Mucosa of rectum (tissue), 2 donors: ENCODE data around the gene RAP1A.

ENCODE experiments used
- H3K27ac ChIP-seq, 2 donors: one replicate each; pipeline ENCODE4 v1.7.0; 2013; ENCODE audit warnings: inconsistent platforms in 2 of 2, low read depth in 2 of 2, low read length in 2 of 2
- H3K27me3 ChIP-seq, 2 donors: one replicate each; pipeline ENCODE4 v1.7.0; 2013; ENCODE audit warnings: low read length in 2 of 2; ENCODE audit not compliant: control insufficient read depth in 2 of 2, insufficient read depth in 2 of 2
- H3K36me3 ChIP-seq, 2 donors: one replicate each; pipeline ENCODE4 v1.7.0; 2013; ENCODE audit warnings: low read length in 2 of 2; ENCODE audit not compliant: control insufficient read depth in 2 of 2, insufficient read depth in 2 of 2
- H3K4me1 ChIP-seq, 2 donors: one replicate each; pipeline ENCODE4 v1.7.0; 2013; ENCODE audit warnings: low read length in 2 of 2, mild to moderate bottlenecking in 1 of 2; ENCODE audit not compliant: control insufficient read depth in 2 of 2, insufficient read depth in 2 of 2
- H3K4me3 ChIP-seq, 2 donors: one replicate each; pipeline ENCODE4 v1.7.0; 2013; ENCODE audit warnings: low read length in 2 of 2
- H3K9ac ChIP-seq, 2 donors: one replicate each; pipeline ENCODE4 v1.7.0; 2013; ENCODE audit warnings: low read length in 2 of 2, low read depth in 1 of 2, mild to moderate bottlenecking in 1 of 2
- H3K9me3 ChIP-seq, 2 donors: one replicate each; pipeline ENCODE4 v1.7.0; 2013; ENCODE audit warnings: low read length in 2 of 2; ENCODE audit not compliant: control insufficient read depth in 2 of 2
- donor health status: healthy.
- donor health status: Normal muscosa, but diverticular disease.

The RAP1A gene

DNA sequence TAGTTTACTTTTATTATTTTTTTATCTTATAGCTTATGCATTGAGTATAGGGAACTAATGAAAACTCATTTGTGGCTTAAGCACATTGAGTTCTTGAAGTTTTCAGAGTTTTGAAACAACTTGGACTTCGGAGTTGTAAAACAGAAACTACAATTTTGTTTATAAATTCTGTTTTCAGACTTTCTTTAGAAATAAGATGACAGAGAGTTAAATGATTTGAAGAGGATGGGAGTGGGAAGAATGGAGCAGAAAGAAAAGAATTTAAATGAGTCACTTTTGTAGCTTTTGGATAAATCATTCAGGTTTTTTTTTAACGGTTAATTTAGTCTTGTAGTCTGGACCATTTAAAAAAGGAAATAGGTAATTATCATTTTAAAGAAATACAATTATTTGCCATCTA, 87.3 kb downstream of the RAP1A start:
- H3K27ac ChIP-seq = no peak overlapping the region

DNA sequence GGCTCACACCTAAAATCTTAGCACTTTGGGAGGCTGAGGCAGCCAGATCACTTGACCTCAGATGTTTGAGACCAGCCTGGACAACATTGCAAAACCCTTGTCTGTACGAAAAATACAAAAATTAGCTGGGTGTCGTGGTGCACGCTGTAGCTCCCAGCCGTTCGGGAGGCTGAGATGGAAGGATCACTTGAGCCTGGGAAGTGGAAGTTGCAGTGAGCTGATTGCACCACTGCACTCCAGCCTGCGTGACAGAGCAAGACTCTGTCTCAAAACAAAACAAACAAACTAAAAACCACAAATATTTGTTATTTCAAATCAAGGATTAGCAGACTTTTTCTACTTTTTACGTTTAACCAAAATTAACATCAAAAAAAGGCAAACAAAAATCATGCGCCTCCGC, 88.3 kb downstream of the RAP1A start:
- Histone ChIP-seq H3K9ac (no peak overlapping the region), H3K36me3 (peaks cover 22 to 33% of the 10 kb centered on the region in 2 donors), H3K27ac (no peak overlapping the region)

More for the DNA sequence above, 87.3 kb downstream of the RAP1A start:
- Histone ChIP-seq H3K9me3 (no peaks in the 10 kb centered on the region), H3K4me3 (no peak overlapping the region), H3K9ac (no peak overlapping the region), H3K4me1 (no peaks in the 10 kb centered on the region), H3K27me3 (no peaks in the 10 kb centered on the region), H3K36me3 (peaks cover 23 to 34% of the 10 kb centered on the region in 2 donors)

DNA sequence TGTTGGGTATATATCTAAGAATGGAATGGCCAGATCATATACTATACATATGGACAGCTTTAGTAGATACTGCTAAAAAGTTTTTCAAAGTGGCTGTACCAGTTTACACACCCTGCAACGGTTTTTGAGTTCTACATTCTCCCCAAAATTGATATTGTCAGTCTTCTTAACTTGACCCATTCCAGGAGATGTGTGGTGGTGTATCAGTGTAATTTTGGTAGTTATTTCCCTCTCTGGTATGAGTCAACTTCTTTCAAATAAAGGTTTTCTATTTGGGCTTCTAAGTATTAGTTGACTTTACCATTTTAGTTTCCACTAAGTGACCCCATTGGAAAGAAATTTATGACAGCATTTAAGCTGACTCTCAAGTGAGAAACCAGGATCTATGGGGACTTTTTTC, 90.4 kb downstream of the RAP1A start:
- H3K9me3 ChIP-seq = no peaks in the 10 kb centered on the region
- H3K9ac ChIP-seq = no peak overlapping the region
- no peaks in the 10 kb centered on the region for H3K4me1 ChIP-seq
- peaks cover 17 to 23% of the 10 kb centered on the region in 2 donors for H3K36me3 ChIP-seq
- H3K27ac ChIP-seq = no peak overlapping the region
- no peak overlapping the region for H3K4me3 ChIP-seq
- no peaks in the 10 kb centered on the region for H3K27me3 ChIP-seq

More for the DNA sequence above, 88.3 kb downstream of the RAP1A start:
- H3K4me3 ChIP-seq = no peak overlapping the region
- H3K27me3 ChIP-seq = no peaks in the 10 kb centered on the region
- H3K9me3 ChIP-seq = no peaks in the 10 kb centered on the region
- no peaks in the 10 kb centered on the region for H3K4me1 ChIP-seq

DNA sequence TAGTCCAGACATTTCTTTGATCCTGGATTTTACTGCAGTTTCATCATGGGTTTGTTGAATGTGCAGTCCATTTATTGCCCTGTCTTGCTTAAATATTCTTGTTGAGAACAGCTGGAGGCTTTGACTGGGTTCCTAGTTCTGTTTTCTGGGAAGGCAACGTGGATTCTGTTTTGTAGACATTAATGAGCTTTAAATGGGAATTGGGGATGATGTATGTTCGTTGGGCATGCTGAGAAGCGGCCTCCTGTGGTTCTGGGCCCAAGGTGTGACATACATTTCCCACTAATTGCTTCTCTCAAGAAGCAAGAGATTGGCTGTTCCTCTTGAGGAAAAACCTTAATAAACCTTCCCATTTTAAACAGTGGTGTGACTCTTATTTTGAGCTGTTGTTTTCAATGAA, 96.7 kb downstream of the RAP1A start:
- H3K4me3 ChIP-seq = no peak overlapping the region
- H3K36me3 ChIP-seq = peaks cover 2 to 9% of the 10 kb centered on the region in 2 donors
- H3K4me1 ChIP-seq = peaks cover 0 to 3% of the 10 kb centered on the region in 2 donors
- H3K9me3 ChIP-seq = no peaks in the 10 kb centered on the region
- no peaks in the 10 kb centered on the region for H3K27me3 ChIP-seq
- H3K9ac ChIP-seq = no peak overlapping the region
- H3K27ac ChIP-seq = no peak overlapping the region

DNA sequence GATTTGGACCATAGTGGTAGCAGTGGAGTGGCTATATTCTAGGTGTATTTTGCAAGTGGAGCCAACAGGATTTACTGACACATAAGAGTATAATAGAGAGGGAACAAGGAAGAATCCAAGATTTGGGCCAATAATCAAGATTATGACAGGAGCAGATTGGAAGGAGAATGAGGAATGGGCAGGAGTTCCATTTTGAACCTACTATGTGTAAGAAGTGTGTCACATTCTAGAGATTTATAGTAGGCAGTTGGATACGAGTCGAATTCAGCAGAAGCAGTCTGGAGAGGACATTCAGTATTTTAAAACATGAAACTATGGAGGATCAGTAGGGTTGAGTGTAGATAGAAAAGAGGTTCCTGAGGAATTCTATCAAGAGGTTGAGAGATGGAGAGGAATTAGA, 97.9 kb downstream of the RAP1A start:
- no peak overlapping the region for H3K27ac ChIP-seq
- H3K9ac ChIP-seq = no peak overlapping the region
- no peaks in the 10 kb centered on the region for H3K27me3 ChIP-seq
- H3K36me3 ChIP-seq = peaks cover 2 to 9% of the 10 kb centered on the region in 2 donors
- H3K4me1 ChIP-seq = peaks cover 2 to 3% of the 10 kb centered on the region in 2 donors
- no peaks in the 10 kb centered on the region for H3K9me3 ChIP-seq
- no peak overlapping the region for H3K4me3 ChIP-seq

DNA sequence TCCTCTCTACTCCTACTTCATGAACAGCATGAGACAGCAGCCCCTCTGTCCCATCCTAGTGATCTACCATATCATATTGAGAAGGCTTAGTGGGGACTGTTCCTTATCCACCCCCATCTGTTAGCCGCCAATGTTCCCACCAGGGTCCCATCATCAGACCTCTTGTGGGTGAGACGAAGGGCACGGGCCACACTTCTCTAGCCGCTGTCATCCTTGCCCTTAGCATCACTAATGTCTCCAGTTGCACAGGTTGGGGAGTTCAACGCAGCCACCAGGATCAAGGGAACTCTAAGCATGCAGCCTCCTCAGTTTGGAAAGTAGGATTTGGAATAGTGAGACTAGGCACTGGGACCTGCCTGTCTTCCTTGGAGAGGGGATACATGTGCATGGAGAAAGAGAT, 99.5 kb downstream of the RAP1A start:
- no peak overlapping the region for H3K27ac ChIP-seq

DNA sequence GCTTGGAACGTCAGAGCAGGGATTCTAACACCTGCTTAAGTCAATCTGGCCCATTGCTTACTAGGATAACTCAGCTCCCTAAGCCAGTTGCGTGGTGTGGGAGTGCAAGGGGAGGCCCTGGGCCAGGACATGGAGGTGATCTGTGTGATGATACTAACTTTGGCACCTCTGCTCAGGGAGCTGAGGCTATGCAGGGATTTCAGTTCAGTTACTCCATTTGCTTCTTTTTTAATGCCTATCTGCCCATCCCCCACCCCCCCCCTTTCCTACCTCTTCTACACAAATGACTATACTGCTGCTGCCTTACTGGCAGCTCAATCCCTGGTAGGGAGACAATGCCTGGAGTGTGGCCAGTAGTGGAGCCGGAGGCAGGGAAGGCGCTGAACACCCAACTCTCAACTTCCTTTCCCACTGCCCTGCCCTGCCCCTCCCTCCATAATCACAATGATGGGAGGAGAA, 100.1 kb downstream of the RAP1A start:
- H3K9ac ChIP-seq = no peak overlapping the region
- H3K9me3 ChIP-seq = no peaks in the 10 kb centered on the region
- H3K27me3 ChIP-seq = no peaks in the 10 kb centered on the region
- H3K36me3 ChIP-seq = peaks cover 0 to 9% of the 10 kb centered on the region in 2 donors
- H3K4me1 ChIP-seq = peaks cover 3 to 6% of the 10 kb centered on the region in 2 donors
- no peak overlapping the region for H3K4me3 ChIP-seq
- no peak overlapping the region for H3K27ac ChIP-seq

More for the DNA sequence above, 99.5 kb downstream of the RAP1A start:
- Histone ChIP-seq H3K4me1 (peaks cover 3 to 6% of the 10 kb centered on the region in 2 donors), H3K9me3 (no peaks in the 10 kb centered on the region), H3K27me3 (no peaks in the 10 kb centered on the region), H3K36me3 (peaks cover 0 to 9% of the 10 kb centered on the region in 2 donors), H3K9ac (no peak overlapping the region), H3K4me3 (no peak overlapping the region)

DNA sequence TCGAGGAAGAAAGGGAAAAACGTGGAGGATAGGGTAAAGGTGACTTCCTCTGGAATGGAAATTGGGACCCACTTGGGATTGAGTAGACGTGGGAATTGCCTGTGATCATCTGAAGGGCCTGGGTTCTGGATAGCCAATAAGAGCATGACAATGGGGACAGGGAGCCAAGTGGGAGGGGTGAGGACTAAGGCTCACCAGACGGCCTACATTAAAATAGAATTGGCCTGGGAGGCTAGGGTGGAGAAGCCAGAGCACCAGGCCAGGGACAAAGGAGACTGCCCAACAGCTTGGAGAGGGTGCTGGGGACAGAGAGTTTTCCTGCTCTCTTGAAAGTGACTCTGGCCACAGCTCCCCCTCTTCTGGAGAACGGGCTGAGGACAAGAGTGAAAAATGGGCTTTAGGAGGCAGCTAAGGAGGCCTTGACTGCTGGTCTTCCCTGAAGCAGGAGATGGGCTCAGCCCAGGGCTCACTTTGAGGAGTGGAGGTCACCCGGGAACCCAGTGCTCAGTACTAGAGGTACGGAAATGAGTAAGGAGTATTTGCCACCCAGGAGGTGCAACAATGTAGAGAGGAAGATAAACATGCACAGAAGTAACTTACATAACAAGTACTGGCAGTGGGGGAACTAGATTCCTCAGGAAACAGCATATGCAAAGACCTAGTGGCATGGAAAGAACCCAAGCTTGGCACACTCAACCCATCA, 100.8 kb downstream of the RAP1A start:
- Histone ChIP-seq H3K27me3 (no peaks in the 10 kb centered on the region), H3K9ac (no peak overlapping the region), H3K9me3 (no peaks in the 10 kb centered on the region), H3K4me1 (peaks cover 3 to 6% of the 10 kb centered on the region in 2 donors), H3K27ac (no peak overlapping the region), H3K36me3 (peaks cover 0 to 9% of the 10 kb centered on the region in 2 donors), H3K4me3 (no peak overlapping the region)

DNA sequence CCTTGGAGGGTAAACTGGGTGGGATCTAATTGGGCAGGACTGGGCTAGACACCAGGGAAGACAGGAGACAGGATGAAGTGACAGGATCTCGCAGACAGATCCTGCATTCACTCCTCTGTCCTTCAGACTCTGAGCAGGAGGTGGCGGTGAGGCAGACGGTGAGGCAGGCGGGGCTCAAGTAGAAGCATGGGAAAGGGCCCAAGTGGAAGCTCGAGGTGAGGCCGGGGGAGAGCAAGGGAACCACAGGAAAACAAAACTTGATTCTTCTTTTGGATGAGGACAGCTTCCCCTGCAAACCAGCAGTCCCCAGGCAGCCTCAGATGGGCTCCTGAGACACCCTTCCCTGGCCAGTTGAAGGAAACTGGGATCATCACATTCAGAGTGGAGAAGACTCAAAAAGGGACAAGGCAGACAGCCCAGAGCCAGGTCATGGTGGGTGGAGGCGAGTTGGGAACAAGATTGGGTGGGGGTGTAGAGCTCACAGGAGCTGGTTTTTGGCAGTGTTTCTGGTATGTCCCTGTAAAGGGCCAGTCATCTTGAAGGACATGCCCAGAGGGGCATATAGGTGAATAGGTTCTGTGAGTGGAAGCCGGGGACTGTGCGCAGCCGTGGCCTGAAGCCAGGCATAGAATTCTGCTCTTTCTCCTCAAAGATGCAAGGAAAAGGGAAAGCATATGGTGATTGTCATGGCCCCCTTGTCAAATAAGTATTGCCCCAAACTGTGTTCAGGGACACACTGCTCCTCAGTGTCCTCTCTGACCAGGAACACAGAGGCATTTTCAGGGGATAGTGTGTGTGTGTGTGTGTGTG, 101.6 kb downstream of the RAP1A start:
- H3K4me3 ChIP-seq = no peak overlapping the region
- peaks cover 3 to 6% of the 10 kb centered on the region in 2 donors for H3K4me1 ChIP-seq
- no peak overlapping the region for H3K27ac ChIP-seq
- H3K36me3 ChIP-seq = peaks cover 0 to 9% of the 10 kb centered on the region in 2 donors
- H3K9me3 ChIP-seq = no peaks in the 10 kb centered on the region
- no peaks in the 10 kb centered on the region for H3K27me3 ChIP-seq
- H3K9ac ChIP-seq = no peak overlapping the region
